ENCODE results near the gene POGK. TPM values are rescaled to one million over a fixed set of nuclear protein-coding genes. Genes with fewer than 3 reads are reported as not detected.

Gene POGK
- total and polyA plus RNA-seq, 9 of the 15 experiments (the other 6 are each of a cell fraction or from before 2014, with no cell fraction given): 6.1 to 44.5 (median 24.3) TPM

DNA sequence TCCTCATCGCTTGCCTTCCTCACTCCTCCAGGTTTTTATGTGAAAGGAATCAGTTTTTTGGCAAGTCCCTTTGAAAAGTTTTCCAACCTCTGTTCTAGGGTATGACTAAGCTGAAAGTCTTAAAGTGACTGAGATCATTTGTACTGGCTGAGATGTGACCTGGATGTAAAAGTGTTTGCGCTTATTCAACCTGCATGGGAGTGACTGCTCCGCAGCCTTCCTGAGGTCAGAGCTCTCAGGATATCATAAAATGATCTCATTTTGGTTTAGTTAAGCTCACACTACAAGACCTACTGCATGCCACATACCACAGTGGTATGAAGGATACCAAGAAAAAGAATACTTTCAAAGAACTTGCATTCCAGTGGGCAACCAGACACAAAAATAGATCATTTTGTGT is 66.6 kb downstream of the POGK start:
- peaks cover 0 to 13% of the 10 kb centered on the region in 2 experiments; a peak in 2 of 5 replicates for H3K4me1 ChIP-seq (replicated peaks in 1 of 2; ENCODE audit: control insufficient read depth in 2 of 2, insufficient read depth in 2 of 2, low read length in 2 of 2)
- TF ChIP-seq NR2C2 (CRISPR knock-in tag; IDR thresholded peaks at IDR 0.05): no peak
- peak; percentile 33; the same call in 1 of the 2 replicates for TF ChIP-seq NR2C2 (tag; IDR thresholded peaks at IDR 0.05)
- no peak for TF ChIP-seq BCL6 (CRISPR knock-in tag; IDR thresholded peaks at IDR 0.05)
- H3K4me2 ChIP-seq (ENCODE audit: insufficient read depth, low read length): no peak overlapping the region
- no peaks in the 10 kb centered on the region; the same call in 1 of the 2 replicates for H3K9me3 ChIP-seq (replicated peaks; ENCODE audit: control insufficient read depth, insufficient read depth, low read depth, low read length)
- H2AFZ ChIP-seq (ENCODE audit: low read depth, low read length): no peak overlapping the region
- H3K36me3 ChIP-seq (ENCODE audit: control insufficient read depth, insufficient read depth, low read length): no peaks in the 10 kb centered on the region
- no peak overlapping the region for H3K4me3 ChIP-seq
- ChIA-PET POLR2A (interaction anchor here (0.8 to 0.9 kb wide), 2 partner anchors 67 to 90 kb away, joined by 3 to 4 read pairs; partner anchors contain the start of gene POGK), CTCF (ENCODE audit: low intra/inter-chr PET ratio) (no interaction called here)
- DNase-seq (ENCODE audit: extremely low read depth in 1 of 4, low spot score in 3 of 4) (no peak), ATAC-seq (no peak), FAIRE-seq (no peak)
- no peak overlapping the region for H3K27ac ChIP-seq (ENCODE audit: extremely low read depth, low read depth, low read length)
- H3K9me1 ChIP-seq (ENCODE audit: control insufficient read depth, insufficient read depth, low read length): no peaks in the 10 kb centered on the region
- intact Hi-C loops (cut with micrococcal nuclease): no loop called here
- H4K20me1 ChIP-seq (replicated peaks; ENCODE audit: control insufficient read depth, insufficient read depth, low read length): no peaks in the 10 kb centered on the region
- BruUV-seq (replicated peaks): no TSS peak
- H3K27me3 ChIP-seq (ENCODE audit: control insufficient read depth in 2 of 2, insufficient read depth in 2 of 2, low read length in 2 of 2): no peaks in the 10 kb centered on the region
- H3K9ac ChIP-seq (ENCODE audit: insufficient read depth in 1 of 2, low read depth in 2 of 2, low read length in 2 of 2): no peak overlapping the region
- 18% methylated on average over 3 of the region's 3 CpGs for WGBS (ENCODE audit: insufficient coverage, low coverage, missing lambda C conversion rate)
- in situ Hi-C loops (cut with MboI): no loop called here
- no peaks in the 10 kb centered on the region for H3K79me2 ChIP-seq (ENCODE audit: control insufficient read depth, insufficient read depth, low read length)

Other genes with a start within 250 kb of the POGK start
- gene TADA1, start 36.8 kb downstream of the POGK start, total RNA-seq (2014; rRNA removed): 15.9 and 18.8 TPM in 2 replicates
- gene TADA1, start 36.8 kb downstream of the POGK start, total RNA-seq (2014; rRNA removed; fragmentation: Illumina TruSeq; extraction: Trizol): 28.7 and 32.5 TPM in 2 replicates
- 27.3 and 27.7 TPM in 2 replicates for gene TADA1, start 36.8 kb downstream of the POGK start, total RNA-seq (2015; rRNA removed; fragmentation: Illumina TruSeq; extraction: Trizol)
- gene TADA1, start 36.8 kb downstream of the POGK start, total RNA-seq (2021): 20.5 and 21.2 TPM in 2 replicates
- 42.9 and 43.1 TPM in 2 replicates for gene TADA1, start 36.8 kb downstream of the POGK start, polyA plus RNA-seq (2011; rRNA removed)
- 28.4 and 35.2 TPM in 2 replicates for gene TADA1, start 36.8 kb downstream of the POGK start, polyA plus RNA-seq (2014; fragmentation: Illumina TruSeq; extraction: Trizol)
- 10 to 100 TPM; 62.6 to 76.5 TPM for gene TADA1, start 36.8 kb downstream of the POGK start, polyA plus RNA-seq (2014; fragmentation: Nextera tagmentation; extraction: Ambion mirVana)
- 18.6 and 24.1 TPM in 2 replicates for gene TADA1, start 36.8 kb downstream of the POGK start, polyA plus RNA-seq (2014; rRNA removed)
- gene ILDR2, start 136.1 kb downstream of the POGK start, total RNA-seq (2014; rRNA removed): 0.12 and 0.18 TPM in 2 replicates
- 0.04 and 0.06 TPM in 2 replicates for gene ILDR2, start 136.1 kb downstream of the POGK start, total RNA-seq (2014; rRNA removed; fragmentation: Illumina TruSeq; extraction: Trizol)
- gene ILDR2, start 136.1 kb downstream of the POGK start, total RNA-seq (2015; rRNA removed; fragmentation: Illumina TruSeq; extraction: Trizol): 0.04 TPM in 1 of 2 replicates, not detected in the other
- 0.16 and 0.20 TPM in 2 replicates for gene ILDR2, start 136.1 kb downstream of the POGK start, total RNA-seq (2021)
- gene ILDR2, start 136.1 kb downstream of the POGK start, polyA plus RNA-seq (2011; rRNA removed): 0.01 and 0.20 TPM in 2 replicates
- 0.18 and 0.31 TPM in 2 replicates for gene ILDR2, start 136.1 kb downstream of the POGK start, polyA plus RNA-seq (2014; fragmentation: Illumina TruSeq; extraction: Trizol)
- not detected for gene ILDR2, start 136.1 kb downstream of the POGK start, polyA plus RNA-seq (2014; fragmentation: Nextera tagmentation; extraction: Ambion mirVana)
- 0.03 TPM in 1 of 2 replicates, not detected in the other for gene ILDR2, start 136.1 kb downstream of the POGK start, polyA plus RNA-seq (2014; rRNA removed)
- 0.50 and 0.65 TPM in 2 replicates for gene MAEL, start 149.8 kb downstream of the POGK start, total RNA-seq (2014; rRNA removed)
- 0.84 and 1.1 TPM in 2 replicates for gene MAEL, start 149.8 kb downstream of the POGK start, total RNA-seq (2014; rRNA removed; fragmentation: Illumina TruSeq; extraction: Trizol)
- gene MAEL, start 149.8 kb downstream of the POGK start, total RNA-seq (2015; rRNA removed; fragmentation: Illumina TruSeq; extraction: Trizol): 0.51 and 1.2 TPM in 2 replicates
- 0.74 and 0.75 TPM in 2 replicates for gene MAEL, start 149.8 kb downstream of the POGK start, total RNA-seq (2021)
- 0.09 and 0.11 TPM in 2 replicates for gene MAEL, start 149.8 kb downstream of the POGK start, polyA plus RNA-seq (2011; rRNA removed)
- 0.97 and 1.6 TPM in 2 replicates for gene MAEL, start 149.8 kb downstream of the POGK start, polyA plus RNA-seq (2014; fragmentation: Illumina TruSeq; extraction: Trizol)
- gene MAEL, start 149.8 kb downstream of the POGK start, polyA plus RNA-seq (2014; fragmentation: Nextera tagmentation; extraction: Ambion mirVana): 1 to 10 TPM; 1.5 to 1.9 TPM
- gene MAEL, start 149.8 kb downstream of the POGK start, polyA plus RNA-seq (2014; rRNA removed): 0.27 and 0.97 TPM in 2 replicates